IPS-18a (cell line): Measurements from ENCODE around the gene ZNF836.
A peak's percentile ranks its signal among the peaks of the same experiment; 100 is the strongest.

Source experiments
- H3K27ac ChIP-seq: one replicate; pipeline ENCODE4 v1.5.1; 2013; ENCODE audit warnings: low read length
- H3K27me3 ChIP-seq: one replicate; pipeline ENCODE4 v1.6.1; 2013; ENCODE audit warnings: mild to moderate bottlenecking, low read length; ENCODE audit not compliant: control insufficient read depth, insufficient read depth
- H3K36me3 ChIP-seq: one replicate; pipeline ENCODE4 v1.6.1; 2013; ENCODE audit warnings: low read depth, low read length; ENCODE audit not compliant: control insufficient read depth
- H3K4me1 ChIP-seq: one replicate; pipeline ENCODE4 v1.6.1; 2013; ENCODE audit warnings: low read depth, low read length; ENCODE audit not compliant: control insufficient read depth
- H3K4me3 ChIP-seq: one replicate; pipeline ENCODE4 v1.5.1; 2013; ENCODE audit warnings: low read length
- H3K9ac ChIP-seq: one replicate; pipeline ENCODE4 v1.6.1; 2013; ENCODE audit warnings: mild to moderate bottlenecking, low read length, moderate library complexity
- H3K9me3 ChIP-seq: one replicate; pipeline ENCODE4 v1.6.1; 2013; ENCODE audit warnings: low read depth, low read length; ENCODE audit not compliant: control insufficient read depth

The ZNF836 gene

DNA sequence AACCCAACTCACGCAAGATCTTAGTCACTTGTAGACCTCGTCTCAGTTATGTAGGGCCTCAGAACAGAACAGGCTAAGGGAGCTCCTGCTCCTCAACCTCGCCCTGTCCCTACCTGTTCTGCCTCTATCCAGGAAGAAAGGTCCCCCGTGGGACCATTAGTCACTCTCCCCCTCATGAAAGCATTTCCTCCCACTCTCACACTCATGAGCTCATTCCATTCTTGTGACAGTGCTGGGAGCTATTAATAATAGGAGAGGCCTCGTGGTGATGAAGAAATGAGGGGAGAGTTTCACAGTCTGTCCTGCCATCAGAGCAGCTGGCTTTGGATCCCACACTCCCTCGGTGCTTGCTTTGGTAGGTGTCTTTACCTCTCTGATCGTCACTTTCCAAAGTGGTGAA is 28.6 kb upstream of the ZNF836 start:
- H3K4me1 ChIP-seq: no peaks in the 10 kb centered on the region
- no peak overlapping the region for H3K9ac ChIP-seq
- H3K27me3 ChIP-seq: no peaks in the 10 kb centered on the region
- no peaks in the 10 kb centered on the region for H3K9me3 ChIP-seq
- no peak overlapping the region for H3K27ac ChIP-seq
- peaks cover 75% of the 10 kb centered on the region for H3K36me3 ChIP-seq
- H3K4me3 ChIP-seq: no peak overlapping the region

DNA sequence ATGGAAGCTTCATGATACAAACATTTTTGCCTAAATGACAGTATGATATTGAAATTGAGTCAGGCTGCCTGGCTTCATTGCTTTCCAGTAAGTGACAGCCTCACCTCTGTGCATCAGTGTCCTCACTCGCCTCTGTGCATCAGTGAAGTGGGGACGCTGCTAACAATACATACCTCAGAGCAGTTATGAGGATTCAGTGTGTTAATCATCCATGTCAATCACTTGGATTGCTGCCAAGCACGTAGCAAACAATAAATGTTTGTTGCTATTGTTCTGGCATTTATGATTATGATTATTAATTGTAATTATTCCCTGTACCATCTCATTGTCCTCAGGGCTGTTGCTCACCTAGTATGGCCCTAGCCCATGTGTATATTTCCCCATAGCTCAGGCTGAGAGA is 27.3 kb upstream of the ZNF836 start:
- H3K9me3 ChIP-seq: no peaks in the 10 kb centered on the region
- no peaks in the 10 kb centered on the region for H3K27me3 ChIP-seq
- H3K9ac ChIP-seq: no peak overlapping the region
- H3K4me3 ChIP-seq: no peak overlapping the region
- H3K36me3 ChIP-seq: peaks cover 62% of the 10 kb centered on the region
- no peak overlapping the region for H3K27ac ChIP-seq
- no peaks in the 10 kb centered on the region for H3K4me1 ChIP-seq

DNA sequence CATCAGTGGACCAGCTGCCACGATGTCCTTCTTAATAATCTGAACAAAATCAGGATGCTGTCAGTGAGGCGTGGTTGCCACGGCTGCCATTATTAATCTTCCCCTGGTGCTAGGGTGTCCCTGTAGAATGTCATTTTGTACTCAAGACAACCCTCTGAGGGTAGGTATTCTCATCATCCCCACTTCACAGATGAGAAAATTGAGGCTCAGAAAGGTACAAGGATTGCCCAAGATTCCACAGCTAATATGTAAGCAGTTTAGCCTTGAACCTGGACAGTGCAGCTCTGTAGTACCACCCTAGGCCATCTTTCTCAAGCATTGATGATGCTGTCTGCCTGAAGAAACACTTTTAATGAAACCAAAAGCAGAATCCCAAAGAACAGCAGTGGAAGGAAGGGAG is 26.5 kb upstream of the ZNF836 start:
- Histone ChIP-seq H3K27ac (no peak overlapping the region), H3K4me1 (no peaks in the 10 kb centered on the region), H3K36me3 (peaks cover 58% of the 10 kb centered on the region), H3K4me3 (no peak overlapping the region), H3K9ac (no peak overlapping the region), H3K9me3 (no peaks in the 10 kb centered on the region), H3K27me3 (no peaks in the 10 kb centered on the region)

DNA sequence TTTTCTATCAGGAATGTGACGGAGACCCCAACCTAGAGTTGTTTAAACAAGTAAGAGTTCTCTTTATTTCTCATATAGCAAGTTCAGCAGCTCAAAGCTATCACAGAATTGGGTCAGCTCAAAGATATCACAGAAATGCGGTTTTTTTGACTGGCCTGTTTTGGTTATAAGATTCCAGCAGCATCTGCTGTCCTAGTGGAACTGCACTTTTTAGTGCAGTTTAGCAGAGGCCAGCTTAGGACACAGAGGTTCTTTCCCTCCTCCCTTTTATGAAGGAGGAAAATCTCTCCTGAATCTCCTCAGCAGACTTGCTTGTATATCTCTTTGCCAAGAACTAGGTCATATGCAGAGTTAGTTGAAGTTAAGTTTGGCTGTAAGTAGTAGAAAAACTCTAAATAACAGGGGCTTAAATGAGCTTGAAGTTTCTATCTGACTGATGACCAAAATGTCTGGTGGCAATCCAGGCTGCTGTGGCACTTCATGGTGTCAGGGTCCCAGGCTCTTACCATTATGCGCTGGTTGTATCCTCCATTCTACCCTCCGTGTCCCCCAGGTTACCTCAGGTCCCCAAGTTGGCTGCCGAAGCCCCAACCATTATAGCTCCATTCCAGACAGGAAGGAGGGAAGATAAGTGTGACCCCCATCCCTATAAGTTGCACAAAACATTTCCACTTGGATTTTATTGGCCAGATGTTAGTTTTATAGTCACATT is 25.0 kb upstream of the ZNF836 start:
- Histone ChIP-seq H3K27me3 (no peaks in the 10 kb centered on the region), H3K27ac (no peak overlapping the region), H3K9me3 (no peaks in the 10 kb centered on the region), H3K9ac (no peak overlapping the region), H3K4me3 (no peak overlapping the region), H3K36me3 (peaks cover 44% of the 10 kb centered on the region), H3K4me1 (peaks cover 5% of the 10 kb centered on the region)

DNA sequence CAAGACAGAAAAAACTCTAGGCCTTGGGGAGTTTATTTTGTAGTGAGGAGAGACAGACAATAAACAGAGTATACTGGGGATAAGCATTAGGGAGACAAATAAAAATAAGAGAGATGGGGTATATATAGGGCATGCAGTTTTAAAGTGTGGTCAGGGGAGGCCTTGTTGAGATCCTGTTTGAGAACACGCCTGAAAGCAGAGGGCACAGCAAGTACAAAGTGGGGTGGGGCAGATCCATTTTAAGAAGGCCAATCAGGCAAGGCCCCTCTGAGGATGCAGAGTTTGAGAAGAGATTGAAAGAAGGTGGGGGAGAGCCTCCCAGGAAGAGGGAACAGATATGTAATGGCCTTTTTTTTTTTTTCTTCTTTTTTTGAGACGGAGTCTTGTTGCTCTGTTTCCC is 20.5 kb upstream of the ZNF836 start:
- Histone ChIP-seq H3K4me3 (peak overlapping the region; percentile 83), H3K9ac (peak overlapping the region; percentile 83), H3K27me3 (no peaks in the 10 kb centered on the region), H3K27ac (no peak overlapping the region), H3K4me1 (peaks cover 10% of the 10 kb centered on the region), H3K36me3 (peaks cover 24% of the 10 kb centered on the region), H3K9me3 (no peaks in the 10 kb centered on the region)

DNA sequence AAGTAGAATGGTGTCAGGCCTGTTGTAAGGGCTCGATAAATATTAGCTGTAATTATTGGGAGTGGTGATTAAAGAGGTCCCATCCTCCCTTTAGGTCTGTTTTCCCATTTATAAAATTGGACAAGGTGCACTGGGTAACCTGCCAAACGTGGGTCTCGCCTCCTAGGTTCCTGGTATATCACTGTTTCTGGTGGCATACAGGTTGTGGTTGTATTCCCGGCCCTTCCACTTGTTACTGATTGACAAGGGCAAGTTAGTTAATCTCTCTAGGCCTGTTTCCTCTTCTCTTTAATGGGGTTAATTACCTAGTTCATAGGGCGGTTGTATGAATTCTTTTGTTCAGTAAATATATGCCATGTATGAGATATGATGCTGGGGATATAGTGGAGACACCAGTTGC is 20.0 kb upstream of the ZNF836 start:
- Histone ChIP-seq H3K36me3 (peaks cover 18% of the 10 kb centered on the region), H3K9ac (peak overlapping the region; percentile 83), H3K4me1 (peaks cover 10% of the 10 kb centered on the region), H3K27me3 (no peaks in the 10 kb centered on the region), H3K27ac (no peak overlapping the region), H3K9me3 (no peaks in the 10 kb centered on the region), H3K4me3 (peak overlapping the region; percentile 83)

DNA sequence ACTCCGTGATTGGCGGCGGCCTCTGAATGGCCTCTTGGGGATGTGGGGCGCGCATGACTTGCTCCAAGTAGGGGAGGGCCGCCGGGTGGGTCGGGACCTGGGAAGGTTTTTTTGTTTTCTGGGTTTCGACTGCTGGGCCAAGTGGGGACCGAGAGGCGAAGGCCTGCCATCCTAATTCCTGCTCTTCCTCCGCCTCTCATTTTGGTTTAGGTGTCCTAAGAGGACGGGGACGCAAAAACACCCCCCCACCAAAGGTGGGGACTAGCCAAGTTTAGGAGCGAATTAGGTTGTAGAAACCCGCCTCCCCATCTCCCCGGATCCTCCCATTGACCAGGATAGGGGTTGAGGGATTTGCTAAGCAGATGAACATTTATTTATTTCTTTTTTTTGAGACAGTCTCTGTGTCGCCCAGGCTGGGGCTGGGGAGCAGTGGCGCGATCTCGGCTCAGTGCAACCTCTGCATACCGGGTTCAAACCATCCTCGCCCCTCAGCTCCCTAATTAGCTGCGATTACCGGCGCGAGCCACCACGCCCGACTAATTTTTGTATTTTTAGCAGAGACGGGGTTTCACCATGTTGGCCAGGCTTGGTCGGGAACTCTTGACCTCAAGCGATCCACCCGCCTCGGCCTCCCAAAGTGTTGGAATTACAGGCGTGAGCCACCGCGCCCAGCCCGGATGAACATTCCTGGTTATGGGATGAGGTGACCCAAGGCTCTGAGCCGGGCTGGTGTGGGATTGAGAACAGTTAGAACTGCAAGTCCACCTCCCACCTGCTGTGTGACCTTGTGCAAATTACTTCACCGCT is 19.3 kb upstream of the ZNF836 start:
- Histone ChIP-seq H3K4me1 (peaks cover 10% of the 10 kb centered on the region), H3K36me3 (peaks cover 12% of the 10 kb centered on the region), H3K9me3 (no peaks in the 10 kb centered on the region)

DNA sequence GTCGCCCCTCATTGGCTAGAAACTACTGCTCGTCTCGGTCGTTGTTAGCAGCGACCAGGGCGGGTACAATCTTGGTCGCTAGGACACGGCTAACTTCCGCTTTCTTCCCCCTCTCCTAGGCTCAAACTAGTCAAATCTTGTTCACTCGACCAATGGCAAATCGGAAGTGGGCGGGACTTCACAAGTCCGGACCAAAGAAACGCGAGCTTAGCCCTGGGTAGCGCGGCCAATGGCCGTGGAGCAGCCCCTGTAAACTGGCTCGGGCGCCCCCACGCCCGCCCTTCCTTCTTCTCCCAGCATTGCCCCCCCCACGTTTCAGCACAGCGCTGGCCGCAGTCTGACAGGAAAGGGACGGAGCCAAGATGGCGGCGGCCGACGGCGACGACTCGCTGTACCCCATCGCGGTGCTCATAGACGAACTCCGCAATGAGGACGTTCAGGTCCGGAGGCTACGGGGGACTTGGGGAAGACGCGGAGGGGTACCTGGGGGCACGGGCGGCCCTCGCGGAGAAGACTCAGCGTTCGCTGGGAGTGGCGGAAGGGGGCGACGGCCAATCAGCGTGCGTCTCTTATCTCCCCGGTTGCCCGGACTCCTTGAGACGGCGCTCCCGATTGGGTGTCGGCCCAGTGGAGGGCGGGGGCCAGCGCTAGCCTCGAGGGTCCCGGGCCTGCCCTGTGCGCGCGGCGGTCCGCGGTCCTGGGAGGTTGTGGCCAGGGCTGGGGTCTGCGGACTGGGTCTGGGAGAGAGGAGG is 18.5 kb upstream of the ZNF836 start, which contains the start of gene PPP2R1A:
PPP2R1A (plus strand) TSS at position 318 of the 752 bp plus-strand sequence; CDS start at position 363, 45 bp downstream.
- peak within 1 kb of the TSS; percentile 83 for H3K4me3 ChIP-seq
- no peaks in the 10 kb centered on the region for H3K27me3 ChIP-seq
- H3K36me3 ChIP-seq: peaks cover 4% of the 10 kb centered on the region
- peaks cover 10% of the 10 kb centered on the region for H3K4me1 ChIP-seq
- H3K27ac ChIP-seq: peak within 1 kb of the TSS; percentile 91
- H3K9me3 ChIP-seq: no peaks in the 10 kb centered on the region
- peak within 1 kb of the TSS; percentile 83 for H3K9ac ChIP-seq

More for the DNA sequence above, 19.3 kb upstream of the ZNF836 start:
- Histone ChIP-seq H3K27ac (peak overlapping the region; percentile 55), H3K4me3 (peak overlapping the region; percentile 83), H3K27me3 (no peaks in the 10 kb centered on the region), H3K9ac (peak overlapping the region; percentile 83)

DNA sequence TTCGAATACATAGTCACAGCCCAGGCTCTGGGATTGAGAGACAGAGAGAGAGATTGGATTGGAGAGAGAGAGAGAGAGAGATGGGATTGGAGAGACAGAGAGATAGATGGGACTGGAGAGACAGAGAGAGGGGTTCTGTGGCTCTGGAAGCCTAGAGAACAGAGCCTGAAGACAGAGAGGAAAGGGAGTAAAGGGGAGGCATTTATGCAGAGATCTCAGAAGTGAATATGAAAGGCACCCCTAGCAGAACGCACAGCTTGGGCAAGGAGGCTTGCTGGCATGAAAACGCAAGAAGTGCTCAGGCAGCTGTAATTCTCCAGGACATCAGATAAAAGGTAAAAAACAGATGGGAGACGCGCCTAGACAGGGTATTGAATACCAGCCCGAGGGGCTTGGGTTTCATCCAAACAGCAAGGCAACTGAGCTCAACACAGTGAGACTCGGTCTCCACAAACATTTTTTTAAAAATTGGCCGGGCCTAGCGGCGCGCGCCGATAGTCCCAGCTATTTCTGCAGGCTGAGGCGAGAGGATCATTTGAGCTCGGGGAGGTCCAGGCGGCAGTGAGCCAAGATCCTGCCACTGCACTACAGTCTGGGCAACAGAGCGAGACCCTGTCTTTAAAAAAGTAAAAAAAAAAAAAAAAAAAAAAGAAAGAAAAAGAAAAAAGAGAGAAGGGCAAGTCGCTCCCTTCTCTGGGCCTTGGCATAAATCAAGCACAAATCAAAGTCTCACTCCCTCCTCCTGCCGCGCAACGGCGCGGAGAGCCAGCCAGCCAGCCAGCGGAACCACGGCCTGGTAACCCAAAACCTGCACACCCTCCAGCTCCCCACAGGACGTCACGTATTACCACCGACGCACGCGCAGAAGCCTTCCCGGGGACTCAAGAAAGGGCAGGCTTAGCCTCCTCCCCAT is 17.7 kb upstream of the ZNF836 start:
- H3K4me3 ChIP-seq: peak overlapping the region; percentile 47
- peaks cover 4% of the 10 kb centered on the region for H3K36me3 ChIP-seq
- peak overlapping the region; percentile 38 for H3K27ac ChIP-seq
- H3K27me3 ChIP-seq: no peaks in the 10 kb centered on the region
- no peaks in the 10 kb centered on the region for H3K9me3 ChIP-seq
- peak overlapping the region; percentile 53 for H3K9ac ChIP-seq
- peaks cover 10% of the 10 kb centered on the region for H3K4me1 ChIP-seq

DNA sequence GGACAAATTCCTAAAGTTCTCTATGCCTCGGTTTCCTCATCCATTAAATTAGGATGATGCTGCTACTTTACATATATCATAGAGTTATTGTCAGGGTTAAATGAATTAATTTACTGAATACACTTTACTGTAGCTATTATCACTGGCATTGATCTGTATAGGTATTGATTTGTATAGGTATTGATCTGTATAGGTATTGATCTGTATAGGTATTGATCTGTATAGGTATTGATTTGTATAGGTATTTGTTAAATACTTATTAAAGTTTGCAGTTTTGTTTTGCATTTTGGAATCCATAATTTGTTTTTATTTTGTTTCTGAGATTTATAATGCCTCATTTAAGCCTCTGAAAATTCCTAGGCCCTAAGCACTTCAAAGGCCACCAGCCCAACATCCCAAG is 16.0 kb upstream of the ZNF836 start:
- Histone ChIP-seq H3K27me3 (no peaks in the 10 kb centered on the region), H3K4me1 (peaks cover 10% of the 10 kb centered on the region), H3K9ac (no peak overlapping the region), H3K27ac (no peak overlapping the region), H3K9me3 (no peaks in the 10 kb centered on the region), H3K36me3 (no peaks in the 10 kb centered on the region), H3K4me3 (no peak overlapping the region)
